Right lobe of liver (tissue), 4 donors: ENCODE results near the gene PDK2.

Experiments
- POLR2A ChIP-seq: fragments of 450-650 bp; IDR thresholded peaks from one replicate; pipeline ENCODE4 v1.6.1; 2017; ENCODE audit warnings: antibody characterized with exemption, mild to moderate bottlenecking
- TF ChIP-seq, protein P1 (sequence below), 4 donors: fragments of 200-600 bp in 3 of 4; fragments of 450-650 bp in 1 of 4; IDR thresholded peaks; one replicate each; pipeline versions ENCODE4 v1.5.1 to v1.8.0; 2016 to 2022; ENCODE audit warnings: antibody characterized with exemption in 4 of 4, mild to moderate bottlenecking in 2 of 4
- donor health status: DM: no; HTN: no; CAD: no.
- donor health status: DM: no; HTN: no; CAD: no.
- donor health status: DM: no; HTN: yes; CAD: no.

DNA sequence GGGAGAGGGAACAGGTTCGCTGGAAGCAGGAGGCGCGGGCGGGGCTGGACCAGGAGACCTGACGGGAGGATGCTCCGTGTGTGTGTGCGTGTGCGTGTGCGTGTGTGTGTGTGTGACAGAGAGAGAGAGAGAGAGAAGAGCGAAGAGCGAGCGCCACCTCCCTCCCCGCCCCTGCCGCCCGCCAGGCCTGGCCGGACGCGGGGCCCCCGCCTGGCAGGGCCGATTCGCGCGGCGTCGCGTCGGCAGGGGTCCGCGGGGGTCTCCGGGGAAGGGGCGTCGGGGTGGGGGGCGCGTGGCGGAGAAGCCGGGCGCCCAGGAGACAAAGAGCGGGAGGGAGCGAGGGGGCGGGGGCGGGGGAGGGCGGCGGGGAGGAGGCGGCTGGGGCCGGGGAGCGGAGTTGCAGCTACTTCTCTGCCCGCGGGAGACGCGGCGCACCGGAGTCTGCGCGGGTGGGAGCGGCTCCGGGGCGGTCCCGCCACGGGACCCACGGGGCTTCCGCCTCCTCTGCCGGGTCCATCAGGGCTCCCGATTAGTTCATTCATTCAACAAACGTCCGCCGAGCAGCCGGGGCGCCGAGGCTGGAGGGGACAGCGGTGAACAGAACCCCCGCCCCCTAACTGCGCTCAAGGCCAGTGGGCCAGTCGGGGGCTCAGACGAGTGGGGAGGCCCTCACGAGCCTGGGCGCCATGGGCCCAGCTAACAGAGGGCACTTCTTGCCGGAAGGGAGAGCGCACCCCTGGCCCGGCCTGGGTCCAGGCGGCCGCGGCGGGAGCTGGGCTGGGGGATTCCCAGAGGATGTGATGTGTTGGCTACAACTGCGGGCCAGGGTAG, 34.8 kb downstream of the PDK2 start, which contains the start of gene SAMD14:
- TF ChIP-seq, protein P1, sequence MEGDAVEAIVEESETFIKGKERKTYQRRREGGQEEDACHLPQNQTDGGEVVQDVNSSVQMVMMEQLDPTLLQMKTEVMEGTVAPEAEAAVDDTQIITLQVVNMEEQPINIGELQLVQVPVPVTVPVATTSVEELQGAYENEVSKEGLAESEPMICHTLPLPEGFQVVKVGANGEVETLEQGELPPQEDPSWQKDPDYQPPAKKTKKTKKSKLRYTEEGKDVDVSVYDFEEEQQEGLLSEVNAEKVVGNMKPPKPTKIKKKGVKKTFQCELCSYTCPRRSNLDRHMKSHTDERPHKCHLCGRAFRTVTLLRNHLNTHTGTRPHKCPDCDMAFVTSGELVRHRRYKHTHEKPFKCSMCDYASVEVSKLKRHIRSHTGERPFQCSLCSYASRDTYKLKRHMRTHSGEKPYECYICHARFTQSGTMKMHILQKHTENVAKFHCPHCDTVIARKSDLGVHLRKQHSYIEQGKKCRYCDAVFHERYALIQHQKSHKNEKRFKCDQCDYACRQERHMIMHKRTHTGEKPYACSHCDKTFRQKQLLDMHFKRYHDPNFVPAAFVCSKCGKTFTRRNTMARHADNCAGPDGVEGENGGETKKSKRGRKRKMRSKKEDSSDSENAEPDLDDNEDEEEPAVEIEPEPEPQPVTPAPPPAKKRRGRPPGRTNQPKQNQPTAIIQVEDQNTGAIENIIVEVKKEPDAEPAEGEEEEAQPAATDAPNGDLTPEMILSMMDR (IDR thresholded peaks at IDR 0.05) = no peak
- no peak for TF ChIP-seq POLR2A
